Inflammatory macrophage treated with lipopolysaccharide for 1 hour (primary cell): ENCODE measurements around the gene ENTHD1.
"Not testable (repeated sequence)": the region's sequence is repeated elsewhere in the genome, so short reads cannot be mapped to it uniquely, and the experiment has no call there.

Source experiments
- DNase-seq, 2 donors: peaks; one replicate each; pipeline ENCODE4 v3.0.0-alpha.2; 2020 to 2022

ENTHD1 gene

DNA sequence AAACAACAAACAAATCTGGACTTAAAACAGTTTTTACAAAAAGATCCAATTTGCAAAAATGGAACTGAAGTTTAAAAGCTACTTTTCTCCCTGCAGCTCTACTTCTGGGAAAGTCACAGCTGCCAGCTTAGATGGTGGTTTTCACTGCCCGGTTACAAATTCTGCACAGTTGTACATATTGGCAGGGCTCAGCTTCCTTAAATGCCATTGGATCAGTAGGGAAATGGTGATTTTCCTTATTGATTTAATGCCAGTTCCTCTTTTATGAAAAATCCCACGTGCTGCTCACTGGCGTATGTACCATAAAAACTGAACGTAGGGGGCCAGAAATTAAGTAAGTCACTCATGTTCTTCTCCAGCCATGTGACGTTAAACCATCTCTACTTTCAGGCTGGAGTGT is 30.1 kb upstream of the ENTHD1 start:
- DNase-seq = no peak

DNA sequence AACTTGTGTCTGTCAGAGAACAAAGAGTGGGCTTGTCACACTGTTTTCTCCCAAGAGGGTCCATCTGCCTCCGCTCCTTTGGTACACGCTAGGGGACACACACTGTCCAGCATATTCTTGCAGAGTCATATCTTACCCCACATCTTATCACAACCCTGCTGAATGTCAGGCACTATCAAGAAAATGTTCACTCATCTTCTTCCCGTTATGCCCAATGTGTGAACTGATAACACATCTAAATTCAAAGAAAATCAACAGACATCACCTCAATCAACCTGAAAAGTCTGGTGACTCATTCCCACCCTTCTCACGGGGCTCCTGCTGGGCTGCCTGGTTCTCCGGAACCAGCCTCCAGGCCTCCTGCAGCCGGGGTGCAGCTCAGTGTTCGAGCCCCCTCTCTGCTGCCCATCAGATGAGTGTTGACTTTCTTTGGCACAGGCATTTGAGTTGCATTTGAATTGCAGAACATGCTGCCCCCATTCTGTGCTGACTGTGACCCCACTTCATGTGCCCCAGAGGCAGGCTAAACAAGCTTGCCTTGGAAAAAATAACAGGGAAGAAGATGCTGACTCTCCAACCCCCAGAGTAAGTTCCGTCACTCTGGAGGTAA is 26.7 kb upstream of the ENTHD1 start:
- DNase-seq = no peak

DNA sequence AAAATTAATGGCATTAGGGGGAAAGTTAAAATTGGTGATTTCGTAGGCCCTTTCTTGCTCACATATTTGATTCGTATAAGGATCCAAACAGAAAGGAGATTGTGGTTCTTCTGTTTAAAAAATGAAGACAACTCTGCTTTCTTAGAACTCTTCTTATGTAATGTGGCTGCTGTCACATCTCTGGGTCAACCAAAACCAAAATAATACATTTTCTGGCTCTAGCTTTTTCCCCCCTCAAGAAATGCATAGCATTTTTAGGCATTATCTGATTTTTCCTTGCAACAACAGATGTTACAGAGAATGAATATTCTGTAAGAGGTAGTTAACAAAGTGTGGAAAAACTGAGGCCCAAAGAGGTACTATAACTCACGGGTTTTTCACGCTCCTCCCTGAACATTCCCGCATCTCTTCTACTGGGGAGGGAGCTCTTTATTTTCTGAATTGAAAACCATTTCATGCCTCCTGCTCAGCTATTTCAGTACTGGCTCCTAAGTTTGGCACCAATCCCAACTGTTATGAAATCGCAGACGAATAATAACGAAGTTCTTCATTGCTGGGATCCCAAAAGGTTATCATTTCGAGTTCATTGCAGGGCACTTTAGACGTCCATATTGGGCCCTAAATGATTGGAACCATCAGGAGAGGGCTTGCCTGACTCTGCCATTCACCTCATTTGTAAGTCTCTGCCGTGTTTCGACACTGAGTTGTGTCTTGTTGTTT is 24.4 kb upstream of the ENTHD1 start:
- no peak for DNase-seq

DNA sequence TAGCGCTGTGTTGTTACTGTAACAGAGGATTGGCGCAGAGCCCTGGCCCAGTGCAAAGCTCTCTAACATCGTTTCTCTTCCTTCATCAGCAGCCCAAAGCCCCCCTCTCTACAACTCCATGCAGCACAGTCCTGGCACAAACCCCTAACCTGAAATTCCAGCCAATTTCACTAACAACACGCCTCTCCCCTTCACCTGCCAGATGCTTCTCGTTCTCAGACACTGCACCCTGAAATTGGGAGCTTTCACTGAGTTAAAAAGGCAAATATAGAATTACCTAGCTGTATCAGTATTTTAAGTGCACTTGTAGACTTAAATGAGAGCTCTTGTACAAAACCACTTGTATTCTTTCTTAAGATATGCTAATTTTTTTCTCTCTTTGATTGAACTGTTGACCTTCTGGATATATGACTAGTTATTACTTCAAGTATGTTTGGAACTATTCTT is 23.7 kb upstream of the ENTHD1 start:
- DNase-seq = no peak

DNA sequence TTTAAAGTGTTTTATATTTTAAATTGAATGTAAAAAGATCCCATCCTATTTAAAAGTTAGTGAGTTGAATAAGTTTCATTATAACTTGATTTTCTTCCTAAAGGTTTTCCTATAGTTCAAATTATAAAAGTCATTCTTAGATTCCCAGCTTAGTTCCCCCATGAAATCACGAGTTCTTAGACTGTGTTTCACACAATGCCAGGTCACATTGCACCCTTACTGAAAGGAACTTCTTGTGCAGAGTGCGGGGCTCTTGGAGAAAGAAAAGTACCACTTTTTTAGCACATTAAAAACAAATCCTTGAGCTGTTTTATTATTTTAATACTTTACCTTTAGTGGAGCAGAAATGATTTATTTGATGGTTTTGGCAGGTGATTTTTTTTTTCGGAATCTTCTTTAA is 22.9 kb upstream of the ENTHD1 start:
- DNase-seq = no peak

DNA sequence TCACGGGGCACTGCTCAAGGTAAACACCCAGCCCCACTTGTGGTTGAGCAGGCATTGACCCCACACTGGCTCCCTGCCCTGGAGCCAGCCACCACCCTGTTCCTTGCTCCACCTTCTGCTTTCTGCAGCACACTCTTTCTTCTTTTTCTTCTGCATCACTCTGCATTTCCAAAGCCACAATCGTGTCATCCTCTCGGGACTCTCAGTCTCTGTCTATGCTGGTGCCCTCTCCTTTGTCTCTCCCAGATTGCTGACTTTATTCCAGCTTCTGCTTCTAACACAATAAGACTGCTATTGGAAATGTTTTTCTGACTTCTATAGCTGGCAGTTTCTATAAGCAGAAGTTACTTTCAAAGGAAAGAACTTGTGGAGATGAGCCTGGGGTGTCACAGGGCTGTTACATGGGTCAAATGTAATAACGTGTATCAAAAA is 21.8 kb upstream of the ENTHD1 start:
- no peak for DNase-seq

DNA sequence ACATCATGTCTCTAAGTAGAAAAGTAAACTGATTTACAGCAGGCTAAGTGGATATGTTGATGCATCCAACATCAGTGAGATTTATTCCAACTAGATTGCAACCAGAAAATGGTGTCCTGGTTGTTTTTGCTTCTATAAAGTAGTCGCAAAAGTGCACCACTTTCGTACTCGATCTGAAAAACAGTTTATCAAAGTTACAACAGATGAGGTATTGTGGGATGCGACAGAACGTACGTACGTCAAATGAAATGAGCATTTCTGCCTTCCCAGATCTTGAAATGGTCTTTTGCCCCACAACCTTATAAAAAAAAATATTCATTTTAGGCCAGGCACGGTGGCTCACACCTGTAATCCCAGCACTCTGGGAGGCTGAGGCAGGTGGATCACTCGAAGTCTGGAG is 21.0 kb upstream of the ENTHD1 start:
- no peak for DNase-seq

DNA sequence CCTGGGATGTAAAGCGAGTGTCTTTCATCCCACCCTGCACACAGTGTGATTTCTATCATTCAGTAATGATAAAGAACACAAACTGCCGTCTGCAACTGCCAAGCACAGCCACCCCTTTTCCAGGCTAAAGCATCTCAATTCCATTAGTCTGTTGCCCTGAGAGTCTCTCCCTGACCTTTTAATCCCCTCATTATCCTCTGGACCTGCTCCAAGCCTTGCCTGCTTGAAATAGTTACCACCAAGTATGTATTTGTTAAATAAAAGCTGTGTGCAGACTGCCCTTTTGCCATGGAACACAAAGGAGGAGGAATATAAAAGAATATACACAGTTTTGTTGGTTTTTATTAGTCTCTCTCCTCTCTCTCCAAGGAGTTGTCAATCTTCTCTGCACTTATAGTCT is 20.3 kb upstream of the ENTHD1 start:
- DNase-seq = no peak

DNA sequence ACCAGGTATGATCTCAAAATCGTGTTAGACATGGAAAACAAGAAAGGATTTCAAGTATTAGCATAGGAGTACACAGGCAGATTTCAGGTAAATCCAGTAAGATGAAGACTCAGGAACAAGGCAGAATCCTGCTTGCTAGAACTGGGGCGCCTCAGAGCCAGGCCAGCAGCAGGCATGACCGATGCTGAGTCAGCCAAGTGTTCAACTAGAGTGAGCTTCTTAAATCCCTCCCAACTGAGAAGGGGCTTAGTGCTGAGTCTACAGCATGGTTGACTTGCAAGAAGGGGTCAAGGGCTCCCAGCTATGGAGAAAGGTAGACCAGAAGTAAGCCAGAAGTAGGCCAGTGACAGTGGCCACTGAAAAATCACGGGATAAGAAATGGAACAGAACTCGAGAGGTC is 19.8 kb upstream of the ENTHD1 start:
- DNase-seq = no peak

DNA sequence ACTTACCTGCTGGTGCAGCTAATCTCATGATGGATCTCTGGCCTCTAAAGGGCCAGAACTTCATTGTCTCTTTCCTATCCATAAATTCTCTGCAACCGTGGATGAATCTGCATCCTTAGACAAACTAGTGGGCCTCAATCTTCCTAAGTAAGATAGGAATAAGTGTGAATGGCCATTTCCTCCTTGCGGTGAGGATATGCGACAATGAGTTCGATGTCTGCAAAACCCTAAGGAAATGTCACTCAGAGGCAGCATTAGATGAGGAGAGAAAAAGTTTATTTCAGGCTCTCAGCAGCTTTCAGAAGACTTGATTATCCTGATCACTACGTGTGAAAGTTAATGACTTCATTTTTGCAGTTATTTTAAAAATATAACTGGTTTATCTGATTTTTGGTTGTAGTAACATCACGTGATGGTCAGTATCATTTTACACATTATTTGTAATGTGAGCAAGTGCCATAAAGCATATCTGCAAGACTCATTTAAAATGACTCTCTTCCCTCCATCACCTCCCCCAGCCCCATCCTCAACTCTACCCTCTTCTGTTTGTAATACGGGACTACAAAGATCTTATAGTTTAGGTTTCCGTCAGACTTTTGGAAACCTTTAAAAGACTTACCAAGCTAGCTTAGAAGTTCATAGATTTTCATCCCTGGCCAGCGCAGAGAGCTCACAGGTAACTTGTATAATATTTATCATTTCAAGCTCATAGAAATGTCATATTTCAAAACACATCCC is 17.5 kb upstream of the ENTHD1 start:
- no peak for DNase-seq

DNA sequence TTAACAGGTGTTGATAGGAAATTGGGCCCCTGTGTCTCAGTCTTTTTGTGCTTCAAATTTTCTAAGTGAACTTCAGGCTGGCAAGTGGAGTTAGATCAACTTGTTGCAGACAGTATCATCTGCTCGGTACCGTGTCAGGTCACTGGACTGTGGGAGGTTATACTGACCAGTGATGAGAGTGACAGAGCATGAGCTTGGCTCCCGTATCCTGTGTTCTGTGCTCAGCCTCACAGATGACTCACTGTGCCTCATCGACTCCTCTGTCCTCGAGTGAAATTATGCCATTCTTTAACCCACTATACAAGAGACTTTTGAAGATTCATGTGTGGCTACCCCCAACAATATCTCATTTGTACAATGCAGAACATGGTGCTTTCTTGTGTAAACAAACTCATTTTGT is 15.2 kb upstream of the ENTHD1 start:
- DNase-seq = no peak

DNA sequence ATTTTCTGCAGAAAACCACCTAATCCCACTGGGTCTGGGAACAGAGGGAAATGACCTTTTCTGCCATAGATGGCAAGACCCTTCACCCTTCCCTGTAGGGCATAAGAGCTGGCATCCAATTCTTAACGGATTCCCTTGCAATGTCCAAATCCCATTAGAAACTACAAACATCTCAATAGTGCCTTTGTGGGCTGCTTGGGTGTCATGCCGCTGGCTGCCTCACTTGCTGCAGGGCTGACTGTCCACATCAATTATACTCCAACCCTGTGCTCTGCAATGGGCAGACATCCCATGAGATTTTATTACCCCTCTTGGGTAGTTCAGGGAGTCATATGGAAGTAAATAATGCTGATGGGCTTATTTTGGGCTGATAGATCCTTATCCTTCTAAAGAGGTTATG is 14.6 kb upstream of the ENTHD1 start:
- DNase-seq = no peak

DNA sequence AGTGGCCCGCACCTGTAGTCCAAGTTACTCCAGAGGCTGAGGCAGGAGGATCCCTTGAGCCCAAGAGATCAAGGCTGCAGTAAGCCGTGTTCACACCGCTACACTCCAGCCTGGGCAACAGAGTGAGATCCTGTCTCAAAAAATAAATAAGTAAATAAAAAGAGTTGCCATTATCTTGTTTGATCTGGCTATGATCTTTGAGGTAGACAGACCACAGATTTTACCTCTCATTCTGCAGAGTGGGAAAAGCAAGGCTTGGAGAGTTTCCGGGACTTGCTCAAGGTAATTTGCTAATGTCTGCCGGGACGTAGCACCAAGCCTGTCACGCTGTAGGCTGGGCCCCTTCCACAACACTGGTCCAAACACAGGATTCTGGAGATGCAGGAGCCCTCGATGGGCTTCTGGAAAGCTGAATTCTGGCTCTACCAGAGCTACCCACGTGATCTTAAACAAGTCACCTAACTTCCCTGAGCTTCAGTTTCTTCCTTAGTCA is 14.1 kb upstream of the ENTHD1 start:
- no peak for DNase-seq

DNA sequence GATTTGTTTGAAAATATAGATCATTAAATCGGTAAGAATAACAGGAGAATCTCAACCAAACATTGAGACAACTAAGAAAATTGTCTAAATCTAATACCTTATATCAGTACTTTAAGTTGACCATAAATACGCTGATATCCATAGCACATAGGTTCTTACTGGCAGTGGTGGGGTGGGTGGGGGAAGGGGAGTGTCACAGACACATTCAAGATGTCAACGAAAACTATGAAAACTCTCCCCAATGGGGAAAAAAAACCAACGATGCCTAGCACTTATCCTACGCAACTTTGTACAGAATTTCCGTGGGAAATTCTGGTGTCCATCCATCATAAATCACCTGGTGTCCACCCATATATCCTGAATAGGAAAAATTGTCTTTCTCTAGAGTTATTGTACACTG is 13.5 kb upstream of the ENTHD1 start:
- no peak for DNase-seq

DNA sequence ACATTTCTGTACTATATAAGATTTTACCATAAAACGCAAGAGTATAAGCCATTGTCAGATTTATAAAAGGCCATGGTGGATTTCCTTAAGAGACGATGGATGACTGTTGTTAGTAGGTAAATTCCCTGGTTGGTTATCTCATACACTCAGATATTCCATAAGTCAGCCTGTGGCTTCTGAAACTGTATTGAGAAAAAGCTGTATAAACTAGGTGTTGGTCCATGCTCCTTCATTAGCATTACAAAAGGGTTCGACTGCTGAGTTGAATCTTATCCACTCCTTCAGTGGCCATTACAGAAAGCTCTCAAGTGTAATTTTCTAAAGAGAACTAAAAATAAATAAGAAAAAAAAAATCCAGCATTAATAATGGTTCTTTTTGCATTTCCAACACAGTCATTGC is 12.6 kb upstream of the ENTHD1 start:
- DNase-seq = no peak

DNA sequence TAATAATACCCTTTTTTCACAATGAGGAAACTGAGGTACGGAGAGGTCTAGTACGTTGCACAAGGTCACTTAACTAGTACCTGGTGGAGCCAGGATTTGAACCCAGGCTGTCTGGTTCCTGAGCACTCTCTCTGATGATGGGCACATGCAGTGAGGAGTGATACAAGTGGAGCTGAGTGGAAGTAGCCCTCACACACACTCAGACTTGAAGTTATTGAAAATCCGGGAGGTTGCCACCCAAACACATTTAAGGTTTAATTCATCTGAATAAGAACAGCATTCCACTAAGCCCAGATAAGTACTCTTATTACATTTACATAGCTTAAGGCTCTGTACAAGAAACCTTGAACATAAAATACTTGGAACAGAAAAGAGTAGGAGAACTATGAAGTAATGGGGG is 12.1 kb upstream of the ENTHD1 start:
- no peak for DNase-seq

DNA sequence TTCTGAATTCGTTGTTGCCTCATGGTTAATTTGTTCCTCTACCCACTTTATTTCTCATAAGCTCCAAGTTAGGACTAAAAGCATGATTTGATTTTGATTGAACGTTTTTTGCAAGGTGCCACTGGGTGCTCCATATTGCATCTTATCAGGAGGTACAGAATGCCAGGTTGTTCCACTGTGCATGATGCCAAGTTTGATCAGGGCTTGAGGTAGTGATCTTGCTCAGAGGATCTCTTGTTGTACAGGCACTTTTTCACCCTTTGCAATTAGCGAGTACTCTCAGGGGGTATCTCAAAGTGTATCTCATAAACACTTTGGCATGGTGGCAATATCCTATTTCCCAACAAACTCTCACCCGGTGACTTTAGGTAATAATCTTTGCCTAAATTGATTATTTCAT is 11.3 kb upstream of the ENTHD1 start:
- no peak for DNase-seq

DNA sequence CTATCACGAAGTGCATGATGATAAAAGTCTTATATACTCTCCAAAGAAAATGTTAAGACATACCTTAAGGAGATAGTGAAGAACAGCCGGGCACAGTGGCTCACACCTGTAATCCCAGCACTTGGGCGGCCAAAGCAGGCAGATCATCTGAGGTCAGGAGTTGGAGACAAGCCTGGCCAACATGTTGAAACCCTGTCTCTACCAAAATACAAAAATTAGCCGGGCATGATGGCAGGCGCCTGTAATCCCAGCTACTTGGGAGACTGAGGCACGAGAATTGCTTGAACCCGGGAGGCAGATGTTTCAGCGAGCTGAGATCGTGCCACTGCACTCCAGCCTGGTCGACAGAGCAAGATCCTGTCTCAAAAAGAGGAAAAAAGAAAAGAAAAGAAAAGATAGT is 10.5 kb upstream of the ENTHD1 start:
- DNase-seq = not testable (repeated sequence)

DNA sequence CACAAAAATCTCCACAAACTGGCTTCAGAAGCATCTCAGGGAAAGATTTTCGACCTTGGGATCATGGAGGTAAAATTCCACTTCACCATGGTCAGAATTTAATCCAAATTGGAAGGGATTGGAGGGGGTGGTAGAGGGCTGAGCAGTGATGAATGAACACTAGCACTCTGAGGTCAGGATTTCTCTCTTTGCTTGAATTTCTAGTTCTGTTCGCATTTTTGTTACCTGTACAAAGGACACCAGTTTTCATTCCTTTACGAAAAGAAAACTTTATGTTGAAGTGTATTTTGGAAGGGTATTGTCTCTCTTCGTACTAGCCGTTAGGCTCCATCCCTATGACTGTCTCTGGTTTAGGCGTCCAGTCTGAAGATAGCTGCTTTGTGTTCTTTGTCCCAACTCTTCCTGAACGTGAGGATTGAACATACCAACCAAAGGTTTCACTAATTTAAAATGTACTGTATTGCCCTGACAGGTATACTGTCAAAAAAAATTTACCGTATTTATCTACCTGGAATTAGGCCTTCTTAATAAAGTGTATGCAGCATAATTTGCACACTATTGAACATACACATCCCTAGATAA is 8.1 kb upstream of the ENTHD1 start:
- no peak for DNase-seq

DNA sequence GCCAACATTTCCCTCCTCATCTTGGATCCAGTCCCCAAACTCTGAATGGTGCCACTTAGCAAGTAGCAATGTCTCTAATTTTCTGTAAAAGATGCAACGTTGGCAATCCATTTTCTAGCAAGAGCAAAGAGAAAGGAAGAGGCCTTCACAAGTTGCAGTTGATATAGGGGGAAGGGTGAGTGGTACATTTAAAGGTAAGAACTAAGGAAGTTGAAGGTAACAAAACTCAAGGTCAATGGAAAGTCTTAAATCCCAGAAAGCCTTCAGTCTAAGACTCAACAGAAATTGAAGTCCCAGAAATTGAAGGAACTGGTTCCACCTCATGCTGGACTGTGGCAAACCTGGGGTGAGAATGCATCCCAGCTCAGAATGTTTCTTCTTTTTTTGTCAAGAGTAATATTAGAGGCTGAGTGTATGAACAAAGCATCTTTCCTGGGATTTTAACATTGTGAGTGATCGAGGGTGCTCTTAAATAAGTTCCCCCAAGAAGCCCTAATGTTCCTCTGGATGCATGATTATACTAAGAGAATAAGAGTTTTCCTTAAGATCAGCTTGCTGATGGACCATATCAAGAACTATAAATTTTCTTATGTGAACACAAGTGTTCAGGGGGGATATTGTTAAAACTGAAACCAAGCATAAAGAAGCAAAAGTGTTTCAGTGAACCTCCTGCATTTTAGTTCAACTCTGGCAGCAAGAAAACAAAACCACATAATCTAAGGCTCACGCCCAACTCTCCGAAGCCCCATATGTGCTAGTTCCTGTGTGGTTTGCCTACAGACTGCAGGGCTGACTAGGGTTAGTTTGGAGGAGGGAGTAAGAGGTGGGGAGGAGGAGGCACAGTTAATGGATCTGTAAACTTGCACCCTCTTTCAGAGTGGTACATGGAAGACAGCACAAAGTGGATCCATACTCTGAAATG is 7.0 kb upstream of the ENTHD1 start, which contains the start of gene GRAP2:
GRAP2 (plus strand) TSS at position 779 of the 922 bp plus-strand sequence. CDS start 46,023 bp downstream, outside the sequence.
- no peak for DNase-seq

DNA sequence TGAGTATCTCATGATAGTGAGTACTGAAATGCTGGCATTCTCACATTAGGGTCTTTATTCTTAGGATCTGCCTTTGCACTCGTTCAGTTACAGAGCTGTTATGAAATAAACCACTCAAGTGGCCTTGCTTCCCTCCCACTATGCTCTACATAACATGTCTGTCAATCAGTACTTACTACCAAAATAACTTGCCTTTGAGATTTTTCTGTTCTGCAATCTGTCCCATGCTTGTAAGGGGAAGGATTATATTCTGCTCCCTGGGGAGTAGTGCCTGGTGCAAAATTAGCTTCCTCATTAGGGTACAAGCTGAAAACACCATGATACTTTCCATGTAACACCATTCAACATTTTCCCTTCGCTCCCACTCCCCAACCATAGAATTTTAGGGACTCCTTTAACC is 5.4 kb upstream of the ENTHD1 start:
- DNase-seq = peak; percentile 62 to 79

DNA sequence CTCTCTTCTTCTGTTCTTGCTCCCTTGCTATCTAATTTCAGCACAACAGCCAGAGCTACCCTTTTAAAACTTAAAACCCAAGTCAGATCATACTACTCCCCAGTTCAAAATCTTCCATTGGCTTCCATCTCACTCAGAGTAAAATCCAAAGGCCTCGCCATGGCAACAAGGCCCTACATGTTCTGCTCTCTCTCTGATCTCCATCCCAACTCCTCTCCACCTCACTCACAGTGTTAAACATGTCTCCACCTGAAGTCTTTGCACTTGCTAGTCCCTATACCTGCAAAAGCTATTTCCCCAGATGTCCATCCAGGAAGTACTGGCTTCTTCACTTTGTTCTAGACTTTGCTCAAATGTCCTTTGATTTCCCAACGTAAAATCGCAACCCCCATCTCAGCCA is 4.3 kb upstream of the ENTHD1 start:
- no peak for DNase-seq
